HL-60 (cell line): ENCODE data around the gene LRRN4CL.
A peak's percentile ranks its signal among the peaks of the same experiment; 100 is the strongest.

Source experiments
- DNase-seq, 2 experiments: peaks; one replicate each; pipeline ENCODE4 v3.0.0-alpha.2; 2010 to 2020; ENCODE audit warnings: low read depth in 1 of 2, low spot score in 1 of 2
- H3K27ac ChIP-seq: fragments of 250-450 bp; sonication (Bioruptor Pico); replicated peaks from 2 replicates; pipeline ENCODE4 v1.5.1; 2020; ENCODE audit warnings: mild to moderate bottlenecking, moderate library complexity
- H3K27me3 ChIP-seq: fragments of 250-450 bp; sonication (Bioruptor Pico); 2 replicates; pipeline ENCODE4 v1.5.1; 2021; ENCODE audit warnings: mild to moderate bottlenecking, moderate library complexity; ENCODE audit not compliant: insufficient read depth, poor library complexity, severe bottlenecking
- H3K4me3 ChIP-seq: replicated peaks from 2 replicates; pipeline ENCODE4 v1.5.1; 2011; ENCODE audit warnings: mild to moderate bottlenecking, control low read depth, low read length; ENCODE audit not compliant: insufficient read depth
- CTCF ChIP-seq: IDR thresholded peaks from one replicate; pipeline ENCODE4 v1.5.1; 2011; ENCODE audit warnings: low read length, control low read depth, inconsistent platforms; ENCODE audit not compliant: insufficient read depth
- GABPA ChIP-seq: IDR thresholded peaks from 2 replicates; pipeline ENCODE4 v1.6.1; 2012; ENCODE audit warnings: low read depth
- POLR2AphosphoS5 ChIP-seq: IDR thresholded peaks from 2 replicates; pipeline ENCODE4 v1.6.1; 2012; ENCODE audit warnings: low read depth
- REST ChIP-seq: IDR thresholded peaks from 2 replicates; pipeline ENCODE4 v1.6.1; 2012; ENCODE audit warnings: low read depth; ENCODE audit not compliant: insufficient replicate concordance
- SPI1 ChIP-seq: IDR thresholded peaks from 2 replicates; pipeline ENCODE4 v1.6.1; 2012; ENCODE audit warnings: low read depth, mild to moderate bottlenecking, borderline replicate concordance

Gene LRRN4CL

GRCh38 chr11:62728171-62728988, 39.0 kb upstream of the LRRN4CL start, which contains the start of gene TTC9C:
TTC9C (plus strand) TSS chr11:62728486; CDS start chr11:62728849, 363 bp downstream.
- peak; percentile 84 to 89 for DNase-seq
- Histone ChIP-seq H3K4me3 (peak within 1 kb of the TSS; percentile 93), H3K27ac (peak within 1 kb of the TSS; percentile 89), H3K27me3 (no peaks in the 10 kb centered on the region)
- TF ChIP-seq SPI1 (peak; percentile 63), POLR2AphosphoS5 (peak; percentile 66; the same call in 1 of the 2 replicates), GABPA (peak; percentile 91), REST (no peak), CTCF (no peak)

GRCh38 chr11:62727872-62728170, 38.5 kb upstream of the LRRN4CL start:
- Histone ChIP-seq H3K4me3 (peak overlapping the region; percentile 73), H3K27ac (peak overlapping the region; percentile 89), H3K27me3 (no peaks in the 10 kb centered on the region)
- peak; percentile 88 to 97 for DNase-seq
- TF ChIP-seq SPI1 (no peak), CTCF (no peak), REST (no peak), POLR2AphosphoS5 (no peak), GABPA (no peak)

DNA sequence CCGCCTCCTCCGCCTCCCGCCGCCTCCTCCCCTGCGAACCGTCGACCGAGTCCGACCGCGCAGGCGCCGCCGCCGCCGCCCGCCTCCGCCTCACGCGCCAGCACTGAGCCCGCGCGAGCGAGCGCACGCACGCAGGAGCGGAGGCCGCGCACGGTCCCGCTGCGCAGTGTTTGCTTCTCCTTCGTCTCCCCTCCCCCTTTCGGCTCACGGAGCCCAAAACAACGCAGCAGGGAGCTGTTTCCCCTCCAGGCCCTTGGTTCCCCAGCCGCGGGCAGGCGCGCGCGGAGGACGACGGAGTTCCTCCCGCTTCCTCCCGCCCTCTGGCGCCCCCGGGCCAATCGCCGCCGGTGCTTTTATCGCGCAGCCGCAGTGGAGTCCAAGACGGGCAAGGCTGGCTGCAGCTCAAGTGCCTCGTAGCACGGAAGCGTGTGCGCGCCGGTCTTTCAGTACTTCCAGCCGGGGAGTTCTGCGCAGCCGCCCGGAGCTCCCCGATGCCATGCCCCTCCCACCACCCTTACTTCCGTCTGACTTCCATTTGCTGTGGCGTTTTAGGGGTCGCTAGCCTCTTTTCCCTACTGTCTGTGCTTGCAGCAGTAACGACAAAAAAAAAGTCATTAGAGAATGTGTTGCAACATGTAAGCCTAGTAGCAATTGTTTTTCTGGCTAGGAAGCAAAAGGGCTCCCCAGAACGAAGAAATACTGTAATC, 38.0 kb upstream of the LRRN4CL start, which contains the start of gene HNRNPUL2:
Gene HNRNPUL2, minus strand, starts transcription at position 293 of the 707 bp plus-strand sequence. CDS start 301 bp downstream, outside the sequence.
- DNase-seq: peak; percentile 99
- Histone ChIP-seq H3K27ac (peak within 1 kb of the TSS; percentile 89), H3K4me3 (peak within 1 kb of the TSS; percentile 93), H3K27me3 (no peaks in the 10 kb centered on the region)
- TF ChIP-seq REST: peak; percentile 41
- TF ChIP-seq GABPA: 0 out of 2 replicates have a peak, but pooled peaks have one; percentile 33
- TF ChIP-seq SPI1: peak; percentile 80; the same call in 1 of the 2 replicates
- TF ChIP-seq CTCF: no peak
- TF ChIP-seq POLR2AphosphoS5: peak; percentile 93
